DND-41 (cell line): ENCODE data around the gene STK25.

Experiments
- EZH2 ChIP-seq: IDR thresholded peaks from 3 replicates; pipeline ENCODE4 v1.6.1; 2012; ENCODE audit warnings: borderline replicate concordance, low read depth, mild to moderate bottlenecking, moderate library complexity, low read length, inconsistent platforms; ENCODE audit not compliant: severe bottlenecking
- TF ChIP-seq, protein P1 (sequence below): IDR thresholded peaks from 2 replicates; pipeline ENCODE4 v1.5.1; 2012; ENCODE audit warnings: borderline replicate concordance, low read length, moderate library complexity, mild to moderate bottlenecking; ENCODE audit not compliant: poor library complexity, severe bottlenecking; ENCODE audit errors: extremely low read depth

DNA sequence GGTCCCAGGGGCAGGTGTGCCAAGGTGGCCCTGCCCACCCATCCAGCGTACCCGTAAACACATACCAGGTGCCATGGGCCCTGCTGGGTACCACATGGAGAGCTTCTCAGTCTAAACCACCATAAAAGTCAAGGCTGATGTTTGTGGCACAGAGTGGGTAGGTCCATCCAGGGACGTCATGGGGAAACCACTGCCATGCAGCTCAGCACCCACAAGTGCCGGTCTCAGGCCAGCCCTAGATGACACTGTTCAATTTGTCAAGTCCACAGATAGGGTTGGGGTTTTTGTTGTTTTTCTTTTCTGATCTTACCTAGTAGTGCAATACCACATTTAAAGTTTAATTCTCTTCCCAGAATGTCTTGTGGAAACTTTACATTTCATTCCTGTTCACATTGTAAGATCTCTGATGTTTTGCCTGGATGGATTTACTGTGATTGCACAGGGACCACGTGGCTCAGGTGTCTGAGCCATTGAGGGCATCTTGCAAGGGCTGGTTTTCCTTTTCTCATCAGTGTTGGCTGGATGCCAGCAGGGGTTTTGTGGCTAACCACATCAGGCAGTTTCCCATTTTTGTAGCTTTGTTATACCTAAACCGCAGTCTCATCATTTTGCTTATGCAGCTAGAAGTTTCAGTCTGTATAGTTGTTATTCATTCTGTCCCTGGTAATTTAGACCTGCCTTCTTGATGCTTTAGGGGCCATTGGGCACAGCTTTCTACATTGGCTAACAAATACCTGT, 64.7 kb downstream of the STK25 start:
- TF ChIP-seq, protein P1, sequence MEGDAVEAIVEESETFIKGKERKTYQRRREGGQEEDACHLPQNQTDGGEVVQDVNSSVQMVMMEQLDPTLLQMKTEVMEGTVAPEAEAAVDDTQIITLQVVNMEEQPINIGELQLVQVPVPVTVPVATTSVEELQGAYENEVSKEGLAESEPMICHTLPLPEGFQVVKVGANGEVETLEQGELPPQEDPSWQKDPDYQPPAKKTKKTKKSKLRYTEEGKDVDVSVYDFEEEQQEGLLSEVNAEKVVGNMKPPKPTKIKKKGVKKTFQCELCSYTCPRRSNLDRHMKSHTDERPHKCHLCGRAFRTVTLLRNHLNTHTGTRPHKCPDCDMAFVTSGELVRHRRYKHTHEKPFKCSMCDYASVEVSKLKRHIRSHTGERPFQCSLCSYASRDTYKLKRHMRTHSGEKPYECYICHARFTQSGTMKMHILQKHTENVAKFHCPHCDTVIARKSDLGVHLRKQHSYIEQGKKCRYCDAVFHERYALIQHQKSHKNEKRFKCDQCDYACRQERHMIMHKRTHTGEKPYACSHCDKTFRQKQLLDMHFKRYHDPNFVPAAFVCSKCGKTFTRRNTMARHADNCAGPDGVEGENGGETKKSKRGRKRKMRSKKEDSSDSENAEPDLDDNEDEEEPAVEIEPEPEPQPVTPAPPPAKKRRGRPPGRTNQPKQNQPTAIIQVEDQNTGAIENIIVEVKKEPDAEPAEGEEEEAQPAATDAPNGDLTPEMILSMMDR = no peak
- no peak for TF ChIP-seq EZH2
